CD4-positive, alpha-beta T cell (primary cell): ENCODE measurements around the gene PCDH8. TPM values are rescaled to one million over a fixed set of nuclear protein-coding genes. Genes with fewer than 3 reads are reported as not detected.

Source experiments
- ATAC-seq: fragments of 200-7000 bp; cut with Tn5 transposase; one replicate; pipeline ENCODE4 v1.10.0; 2022; ENCODE audit warnings: mild to moderate bottlenecking; ENCODE audit not compliant: poor library complexity
- CTCF ChIA-PET: fragments of 350-600 bp; sonication (Branson Sonifier 250); formaldehyde crosslinking; loops from one replicate; lab custom pipeline; 2021; ENCODE audit warnings: antibody characterized with exemption, inconsistent platforms; lab: Charles Lee
- POLR2A ChIA-PET: fragments of 350-600 bp; sonication (Branson Sonifier 250); formaldehyde crosslinking; loops from one replicate; lab custom pipeline; 2021; ENCODE audit warnings: antibody characterized with exemption, inconsistent platforms; lab: Charles Lee
- DNase-seq, 14 experiments: peaks; one replicate each; pipeline ENCODE4 v3.0.0-alpha.2; 2013 to 2020; ENCODE audit warnings: mixed read lengths in 2 of 14
- H3K27ac ChIP-seq, 2 donors: one replicate each; pipeline versions ENCODE4 v1.5.1 to v1.7.0; 2013; ENCODE audit warnings: low read length in 2 of 2, low read depth in 1 of 2, mild to moderate bottlenecking in 1 of 2
- H3K27me3 ChIP-seq, 2 experiments: 1 replicate in 1 of 2; 2 replicates in 1 of 2; pipeline versions ENCODE4 v1.6.1 to v1.7.0; 2013; ENCODE audit warnings: low read length in 2 of 2, control low read depth in 1 of 2, mild to moderate bottlenecking in 1 of 2, moderate library complexity in 1 of 2; ENCODE audit not compliant: insufficient read depth in 2 of 2, control insufficient read depth in 1 of 2
- H3K36me3 ChIP-seq: one replicate; pipeline ENCODE4 v1.6.1; 2013; ENCODE audit warnings: low read length, control low read depth; ENCODE audit not compliant: insufficient read depth
- H3K4me1 ChIP-seq: one replicate; pipeline ENCODE4 v1.6.1; 2013; ENCODE audit warnings: low read length, control low read depth; ENCODE audit not compliant: insufficient read depth
- H3K4me3 ChIP-seq: one replicate; pipeline ENCODE4 v1.5.1; 2013; ENCODE audit warnings: mild to moderate bottlenecking, low read length, moderate library complexity
- H3K9me3 ChIP-seq, 2 experiments: 1 replicate in 1 of 2; 2 replicates in 1 of 2; pipeline versions ENCODE4 v1.6.1 to v1.7.0; 2013; ENCODE audit warnings: low read length in 2 of 2, mild to moderate bottlenecking in 2 of 2, control low read depth in 1 of 2, moderate library complexity in 1 of 2; ENCODE audit not compliant: control insufficient read depth in 1 of 2, insufficient read depth in 1 of 2
- H3K27ac Mint-ChIP-seq: one replicate; pipeline ENCODE4 v1.8.0; 2020; ENCODE audit warnings: mixed read lengths
- H3K27me3 Mint-ChIP-seq: one replicate; pipeline ENCODE4 v1.8.0; 2021; ENCODE audit warnings: mixed read lengths
- H3K36me3 Mint-ChIP-seq: one replicate; pipeline ENCODE4 v1.8.0; 2021; ENCODE audit warnings: low read depth, mixed read lengths
- H3K4me1 Mint-ChIP-seq: one replicate; pipeline ENCODE4 v1.8.0; 2021; ENCODE audit warnings: low read depth, mixed read lengths
- H3K4me3 Mint-ChIP-seq: one replicate; pipeline ENCODE4 v1.8.0; 2020; ENCODE audit warnings: mild to moderate bottlenecking, mixed read lengths
- H3K9me3 Mint-ChIP-seq: one replicate; pipeline ENCODE4 v1.8.0; 2020; ENCODE audit warnings: mixed read lengths
- CTCF ChIP-seq: fragments of 200-600 bp; IDR thresholded peaks from one replicate; pipeline ENCODE4 v1.8.0; 2022; ENCODE audit warnings: antibody characterized with exemption, mild to moderate bottlenecking
- intact Hi-C, 2 experiments: fragments of 100-400 bp; cut with DNase I in 1 of 2; cut with micrococcal nuclease in 1 of 2; formaldehyde crosslinking; loops; one replicate each; pipeline versions ENCODE4 v1.15.1 to v1.9.0; 2023 to 2025; cut with DNase I, micrococcal nuclease
- microRNA-seq: library from miRNA; unstranded; fragments of <30 nt; microRNA quantifications from one replicate; pipeline ENCODE4 v1.2.0, GENCODE V29; 2021; ENCODE audit warnings: borderline microRNAs expressed, borderline replicate concordance
- total RNA-seq, 174 experiments: library from RNA in 2 of 174; stranded (reverse) in 2 of 174; gene quantifications; one replicate each; pipeline ENCODE4 v1.2.3 and lab custom pipeline; 2021 to 2026

PCDH8 gene
- total RNA-seq, 2 experiments from 2014 or later, result not detected

GRCh38 chr13:52797176-52797575 is 51.3 kb downstream of the PCDH8 start:
- intact Hi-C loops, result no loop called here
- Histone ChIP-seq H3K36me3 (no peaks in the 10 kb centered on the region), H3K27me3 (peaks cover 0 to 8% of the 10 kb centered on the region in 2 experiments), H3K4me3 (no peak overlapping the region), H3K9me3 (no peaks in the 10 kb centered on the region), H3K27ac (no peak overlapping the region), H3K4me1 (no peaks in the 10 kb centered on the region)
- H3K4me1 Mint-ChIP-seq, result no peaks in the 10 kb centered on the region
- DNase-seq (no peak), ATAC-seq (no peak)
- H3K4me3 Mint-ChIP-seq, result no peak overlapping the region
- TF ChIP-seq CTCF, result no peak
- peaks cover 47% of the 10 kb centered on the region for H3K27me3 Mint-ChIP-seq
- H3K36me3 Mint-ChIP-seq, result no peaks in the 10 kb centered on the region
- ChIA-PET POLR2A (no interaction called here), CTCF (no interaction called here)
- H3K27ac Mint-ChIP-seq, result no peak overlapping the region
- no peaks in the 10 kb centered on the region for H3K9me3 Mint-ChIP-seq

GRCh38 chr13:52794589-52794988 is 53.9 kb downstream of the PCDH8 start:
- H3K9me3 Mint-ChIP-seq, result no peaks in the 10 kb centered on the region
- ATAC-seq, result no peak
- no peaks in the 10 kb centered on the region for H3K4me1 Mint-ChIP-seq
- H3K36me3 ChIP-seq, result no peaks in the 10 kb centered on the region
- H3K4me3 ChIP-seq, result no peak overlapping the region
- no peak overlapping the region for H3K4me3 Mint-ChIP-seq
- intact Hi-C loops, result no loop called here
- H3K9me3 ChIP-seq, result no peaks in the 10 kb centered on the region
- H3K27me3 ChIP-seq, result peaks cover 0 to 5% of the 10 kb centered on the region in 2 experiments
- no peaks in the 10 kb centered on the region for H3K4me1 ChIP-seq
- H3K27ac ChIP-seq, result no peak overlapping the region
- ChIA-PET CTCF (no interaction called here), POLR2A (no interaction called here)
- TF ChIP-seq CTCF, result no peak
- H3K27me3 Mint-ChIP-seq, result peaks cover 40% of the 10 kb centered on the region
- no peak overlapping the region for H3K27ac Mint-ChIP-seq
- H3K36me3 Mint-ChIP-seq, result no peaks in the 10 kb centered on the region
- no peak for DNase-seq

- Histone ChIP-seq H3K27me3 (peaks cover 2 to 5% of the 10 kb centered on the region in 2 experiments), H3K9me3 (no peaks in the 10 kb centered on the region), H3K4me1 (no peaks in the 10 kb centered on the region), H3K4me3 (no peak overlapping the region), H3K27ac (no peak overlapping the region), H3K36me3 (no peaks in the 10 kb centered on the region)
- CTCF ChIA-PET, result no interaction called here
- no peak overlapping the region for H3K4me3 Mint-ChIP-seq
- ATAC-seq (no peak), DNase-seq (no peak)
- H3K27ac Mint-ChIP-seq, result no peak overlapping the region
- TF ChIP-seq CTCF, result no peak
- H3K9me3 Mint-ChIP-seq, result no peaks in the 10 kb centered on the region
- intact Hi-C loops, result no loop called here
- H3K36me3 Mint-ChIP-seq, result no peaks in the 10 kb centered on the region
- peaks cover 31% of the 10 kb centered on the region for H3K27me3 Mint-ChIP-seq
- POLR2A ChIA-PET, result no interaction called here
- no peaks in the 10 kb centered on the region for H3K4me1 Mint-ChIP-seq
Observed at GRCh38 chr13:52793515-52794061, 54.9 kb downstream of the PCDH8 start.

Small RNAs within 50 kb of the gene (microRNA-seq; reads per million reads assigned to microRNA genes)
- gene MIR759, result not detected

Other genes starting within 250 kb of the PCDH8 start
- 10 to 100 TPM; 15.5 to 17.1 TPM for gene HNRNPA1L2, start 206.2 kb downstream of the PCDH8 start, total RNA-seq
- 10 to 100 TPM; 18.5 to 20.1 TPM for gene SUGT1, start 195.8 kb downstream of the PCDH8 start, total RNA-seq
- gene CNMD, start 108.8 kb downstream of the PCDH8 start, total RNA-seq, result not detected
- not detected for gene OLFM4, start 180.2 kb upstream of the PCDH8 start, total RNA-seq